ENCODE data around the gene SH3BP1.

SH3BP1 gene

GRCh38 chr22:37658133-37659065, 18.9 kb downstream of the SH3BP1 start, which contains the start of gene PDXP:
TSS of gene PDXP (plus strand) at chr22:37658723. CDS start at chr22:37658783, 60 bp downstream.
- DNase-seq (ENCODE audit: low read depth, low spot score): peak; percentile 100

- no peak for DNase-seq (ENCODE audit: low read depth, low spot score)
These were observed 19.8 kb downstream of the SH3BP1 start for GRCh38 chr22:37659066-37659896.

GRCh38 chr22:37659897-37660708, 20.6 kb downstream of the SH3BP1 start:
- DNase-seq (ENCODE audit: low read depth, low spot score): no peak

GRCh38 chr22:37660709-37661045, 21.2 kb downstream of the SH3BP1 start:
- DNase-seq (ENCODE audit: low read depth, low spot score): no peak

GRCh38 chr22:37661160-37661924, 21.9 kb downstream of the SH3BP1 start:
- no peak for DNase-seq (ENCODE audit: low read depth, low spot score)

- DNase-seq (ENCODE audit: low read depth, low spot score): no peak
These were observed 22.6 kb downstream of the SH3BP1 start for GRCh38 chr22:37662039-37662438.

GRCh38 chr22:37663521-37664140, 24.2 kb downstream of the SH3BP1 start:
- DNase-seq (ENCODE audit: low read depth, low spot score): no peak

- DNase-seq (ENCODE audit: low read depth, low spot score): no peak
These were observed 25.0 kb downstream of the SH3BP1 start for GRCh38 chr22:37664249-37665101.

- DNase-seq (ENCODE audit: low read depth, low spot score): no peak
These were observed 26.0 kb downstream of the SH3BP1 start for GRCh38 chr22:37665487-37665886.

- no peak for DNase-seq (ENCODE audit: low read depth, low spot score)
These were observed 30.1 kb downstream of the SH3BP1 start for GRCh38 chr22:37669586-37669985.

GRCh38 chr22:37672206-37672919, 32.9 kb downstream of the SH3BP1 start:
- DNase-seq (ENCODE audit: low read depth, low spot score): no peak

- no peak for DNase-seq (ENCODE audit: low read depth, low spot score)
These were observed 33.5 kb downstream of the SH3BP1 start for GRCh38 chr22:37672920-37673455.

- DNase-seq (ENCODE audit: low read depth, low spot score): no peak
These were observed 34.8 kb downstream of the SH3BP1 start for GRCh38 chr22:37674248-37674647.

- DNase-seq (ENCODE audit: low read depth, low spot score): peak; percentile 76
These were observed 35.8 kb downstream of the SH3BP1 start, which contains the start of gene LGALS1 for GRCh38 chr22:37674951-37675929. TSS of gene LGALS1 (plus strand) at chr22:37675636. CDS start at chr22:37675703, 67 bp downstream.

GRCh38 chr22:37675930-37676735, 36.7 kb downstream of the SH3BP1 start:
- no peak for DNase-seq (ENCODE audit: low read depth, low spot score)

GRCh38 chr22:37676736-37677492, 37.4 kb downstream of the SH3BP1 start:
- DNase-seq (ENCODE audit: low read depth, low spot score): peak; percentile 76
